SU-DHL-6 (cell line): ENCODE measurements around the gene GRIN2A.

ENCODE experiments used
- H2AFZ ChIP-seq: fragments of 200-600 bp; sonication (generic); 2 replicates; pipeline ENCODE4 v1.6.1; 2014; ENCODE audit warnings: low read depth, mild to moderate bottlenecking, moderate library complexity, mixed read lengths, antibody characterized with exemption, low read length; ENCODE audit not compliant: severe bottlenecking
- H3F3A ChIP-seq: fragments of 200-600 bp; shearing (Covaris generic); 2 replicates; pipeline ENCODE4 v1.6.0; 2016; ENCODE audit warnings: antibody characterized with exemption, mild to moderate bottlenecking; ENCODE audit not compliant: insufficient read depth
- H3K27ac ChIP-seq: fragments of 200-600 bp; sonication (generic); 2 replicates; pipeline ENCODE4 v1.5.1; 2016; ENCODE audit warnings: low read depth, mild to moderate bottlenecking, low read length, moderate library complexity, mixed read lengths
- H3K27me3 ChIP-seq: fragments of 200-600 bp; sonication (generic), shearing (Covaris generic); 2 replicates; pipeline ENCODE4 v1.6.0; 2014; ENCODE audit warnings: mild to moderate bottlenecking, low read length
- H3K36me3 ChIP-seq: fragments of 200-600 bp; sonication (generic); 2 replicates; pipeline ENCODE4 v1.6.1; 2014; ENCODE audit warnings: mild to moderate bottlenecking, low read length, mixed read lengths
- H3K4me2 ChIP-seq: fragments of 300-600, 200-600 bp; shearing (Covaris generic), sonication (generic); 2 replicates; pipeline ENCODE4 v1.6.0; 2014; ENCODE audit warnings: low read length, low read depth, mild to moderate bottlenecking; ENCODE audit not compliant: poor library complexity, severe bottlenecking
- H3K4me3 ChIP-seq: fragments of 200-600 bp; sonication (generic); 2 replicates; pipeline ENCODE4 v1.5.1; 2014; ENCODE audit warnings: antibody characterized with exemption, low read length, mild to moderate bottlenecking, mixed read lengths; ENCODE audit not compliant: insufficient read depth, poor library complexity, severe bottlenecking
- H3K79me2 ChIP-seq: fragments of 200-600 bp; sonication (generic); 2 replicates; pipeline ENCODE4 v1.6.1; 2014; ENCODE audit warnings: mild to moderate bottlenecking, low read length, moderate library complexity; ENCODE audit not compliant: insufficient read depth
- H3K9ac ChIP-seq: fragments of 200-600 bp; sonication (generic); 2 replicates; pipeline ENCODE4 v1.7.0; 2014; ENCODE audit warnings: mild to moderate bottlenecking, low read length
- H3K9me2 ChIP-seq: fragments of 200-600 bp; sonication (generic); replicated peaks from 2 replicates; pipeline ENCODE4 v1.6.1; 2014; ENCODE audit warnings: low read length; ENCODE audit not compliant: insufficient read depth
- H3K9me3 ChIP-seq: fragments of 200-600 bp; sonication (generic); 2 replicates; pipeline ENCODE4 v1.6.1; 2014; ENCODE audit warnings: low read length, mixed read lengths; ENCODE audit not compliant: insufficient read depth
- H4K20me1 ChIP-seq: fragments of 200-600 bp; sonication (generic); 2 replicates; pipeline ENCODE4 v1.6.1; 2014; ENCODE audit warnings: low read depth, mild to moderate bottlenecking, antibody characterized with exemption, low read length, moderate library complexity, mixed read lengths
- CTCF ChIP-seq: fragments of 200-600 bp; sonication (generic); IDR thresholded peaks from one replicate; pipeline ENCODE4 v1.5.1; 2017; ENCODE audit warnings: antibody characterized with exemption, mild to moderate bottlenecking, low read length, moderate library complexity; ENCODE audit not compliant: insufficient read depth, poor library complexity, severe bottlenecking
- EZH2phosphoT487 ChIP-seq: fragments of 200-600 bp; sonication (generic), shearing (Covaris generic); conservative IDR thresholded peaks from 2 replicates; pipeline ENCODE4 v1.6.1; 2018; ENCODE audit warnings: mild to moderate bottlenecking, antibody characterized with exemption, low read length, moderate library complexity, mixed read lengths

GRIN2A gene

GRCh38 chr16:9763505-9763904 is 418.7 kb downstream of the GRIN2A start:
- no peak overlapping the region for H3K4me2 ChIP-seq
- H3K79me2 ChIP-seq = no peaks in the 10 kb centered on the region
- no peaks in the 10 kb centered on the region for H3K27me3 ChIP-seq
- H2AFZ ChIP-seq = no peak overlapping the region
- no peaks in the 10 kb centered on the region for H4K20me1 ChIP-seq
- no peaks in the 10 kb centered on the region for H3K9me3 ChIP-seq
- no peak overlapping the region for H3K27ac ChIP-seq
- no peaks in the 10 kb centered on the region for H3K9me2 ChIP-seq
- no peak overlapping the region for H3K4me3 ChIP-seq
- H3F3A ChIP-seq = no peaks in the 10 kb centered on the region
- H3K9ac ChIP-seq = no peak overlapping the region
- H3K36me3 ChIP-seq = no peaks in the 10 kb centered on the region
- TF ChIP-seq CTCF (no peak), EZH2phosphoT487 (no peak)

- no peaks in the 10 kb centered on the region for H3K27me3 ChIP-seq
- no peaks in the 10 kb centered on the region for H3F3A ChIP-seq
- no peaks in the 10 kb centered on the region for H3K36me3 ChIP-seq
- H3K27ac ChIP-seq = no peak overlapping the region
- no peaks in the 10 kb centered on the region for H3K9me3 ChIP-seq
- no peak overlapping the region for H2AFZ ChIP-seq
- TF ChIP-seq EZH2phosphoT487 = no peak
- no peak for TF ChIP-seq CTCF
- H3K79me2 ChIP-seq = no peaks in the 10 kb centered on the region
- no peak overlapping the region for H3K9ac ChIP-seq
- no peak overlapping the region for H3K4me2 ChIP-seq
- H3K4me3 ChIP-seq = no peak overlapping the region
- no peaks in the 10 kb centered on the region for H3K9me2 ChIP-seq
- H4K20me1 ChIP-seq = no peaks in the 10 kb centered on the region
Measured at GRCh38 chr16:9761870-9762269, 420.4 kb downstream of the GRIN2A start.

- Histone ChIP-seq H3K9ac (no peak overlapping the region), H3K79me2 (no peaks in the 10 kb centered on the region), H3K9me3 (no peaks in the 10 kb centered on the region), H3K4me3 (no peak overlapping the region), H3K27ac (no peak overlapping the region), H4K20me1 (no peaks in the 10 kb centered on the region), H3K27me3 (no peaks in the 10 kb centered on the region), H3F3A (no peaks in the 10 kb centered on the region), H3K9me2 (no peaks in the 10 kb centered on the region), H2AFZ (no peak overlapping the region), H3K36me3 (no peaks in the 10 kb centered on the region), H3K4me2 (no peak overlapping the region)
- TF ChIP-seq CTCF (no peak), EZH2phosphoT487 (no peak)
Measured at GRCh38 chr16:9757687-9758086, 424.5 kb downstream of the GRIN2A start.

- no peak overlapping the region for H3K4me3 ChIP-seq
- H3K27me3 ChIP-seq = no peaks in the 10 kb centered on the region
- no peaks in the 10 kb centered on the region for H3K9me3 ChIP-seq
- H3K9ac ChIP-seq = no peak overlapping the region
- TF ChIP-seq CTCF (no peak), EZH2phosphoT487 (no peak)
- H3K27ac ChIP-seq = no peak overlapping the region
- no peaks in the 10 kb centered on the region for H3F3A ChIP-seq
- H2AFZ ChIP-seq = no peak overlapping the region
- H4K20me1 ChIP-seq = no peaks in the 10 kb centered on the region
- no peak overlapping the region for H3K4me2 ChIP-seq
- no peaks in the 10 kb centered on the region for H3K36me3 ChIP-seq
- H3K9me2 ChIP-seq = no peaks in the 10 kb centered on the region
- H3K79me2 ChIP-seq = no peaks in the 10 kb centered on the region
Measured at GRCh38 chr16:9756434-9756833, 425.8 kb downstream of the GRIN2A start.
